Ovary (tissue), 9 donors: ENCODE results near the gene DYNC1I2. TPM values are rescaled to one million over a fixed set of nuclear protein-coding genes. Genes with fewer than 3 reads are reported as not detected.
A peak's percentile ranks its signal among the peaks of the same experiment; 100 is the strongest.

ENCODE experiments used
- DNase-seq, 5 donors: peaks; one replicate each; pipeline ENCODE4 v3.0.0-alpha.2; 2019 to 2020
- H3K27ac ChIP-seq, 2 donors: fragments of 200-600 bp; one replicate each; pipeline versions ENCODE4 v1.5.1 to v1.8.0; 2019 to 2022
- H3K27me3 ChIP-seq: fragments of 200-600 bp; one replicate; pipeline ENCODE4 v1.8.0; 2022
- H3K36me3 ChIP-seq: fragments of 200-600 bp; sonication (generic); one replicate; pipeline ENCODE4 v1.5.1; 2019
- H3K4me1 ChIP-seq: one replicate; pipeline ENCODE4 v1.8.1; 2013; ENCODE audit warnings: mild to moderate bottlenecking, moderate library complexity; ENCODE audit not compliant: insufficient read depth
- H3K4me3 ChIP-seq: fragments of 200-600 bp; sonication (generic); one replicate; pipeline ENCODE4 v1.5.1; 2017
- H3K9me3 ChIP-seq, 2 donors: fragments of 200-600 bp in 1 of 2; sonication (generic) in 1 of 2; one replicate each; pipeline versions ENCODE4 v1.5.1 to v1.8.1; 2013 to 2019; ENCODE audit warnings: mild to moderate bottlenecking in 1 of 2, moderate library complexity in 1 of 2
- CTCF ChIP-seq, 3 donors: fragments of 450-650 bp in 2 of 3; fragments of 200-600 bp in 1 of 3; IDR thresholded peaks; one replicate each; pipeline versions ENCODE4 v1.5.1 to v1.8.0; 2016 to 2022; ENCODE audit warnings: antibody characterized with exemption in 3 of 3, mild to moderate bottlenecking in 1 of 3
- EP300 ChIP-seq: sonication (generic); formaldehyde crosslinking; IDR thresholded peaks from one replicate; pipeline ENCODE4 v1.6.1; 2017; ENCODE audit warnings: antibody characterized with exemption
- POLR2A ChIP-seq: fragments of 450-650 bp; IDR thresholded peaks from one replicate; pipeline ENCODE4 v1.6.1; 2017; ENCODE audit warnings: antibody characterized with exemption, mild to moderate bottlenecking, moderate library complexity
- WGBS, 3 donors: extraction: QIAGEN DNeasy Blood & Tissue Kit in 1 of 3; methylation state at CpG; one replicate each; pipeline versions ENCODE4 v1.1.5 to v1.1.7; 2013 to 2017; 5-methylcytosine and 5-hydroxymethylcytosine counted together
- intact Hi-C, 4 donors: fragments of 100-400 bp; cut with DNase I; formaldehyde crosslinking; loops; one replicate each; pipeline versions ENCODE4 v1.11.0 to v1.15.1; 2022 to 2023
- polyA plus RNA-seq, 2 donors: library from polyadenylated mRNA; stranded (reverse); fragments of 200-250 nt in 1 of 2; fragments of 350-450 nt in 1 of 2; fragmentation: Illumina TruSeq in 1 of 2; extraction: RNeasy Lipid Tissue Mini Kit (QIAGEN cat#74804) in 1 of 2; gene quantifications; one replicate each; pipeline ENCODE4 v1.2.3, GENCODE V29; 2013 to 2014
- total RNA-seq, 7 donors: library from RNA; depleted of rRNA in 2 of 7; stranded (reverse); fragments of >200 nt in 2 of 7; fragmentation: NEBNext Ultra II Directional in 3 of 7; extraction: Animal tissue kit (Norgen Biotek cat#: 25700) in 3 of 7; gene quantifications; one replicate each; pipeline versions ENCODE4 v1.1.0 to v1.2.4, GENCODE V29; 2016 to 2023
- donor health status: DM: no; HTN: no; CAD: no; lungs with moderate emphysema.
- donor health status: DM: no; HTN: no; CAD: no.
- donor health status: Bipolar disorder and iron deficiency.
- donor health status: DM: yes; HTN: yes; CAD: no.
- donor health status: DM: no; HTN: no; CAD: no.
- donor health status: DM: yes; HTN: yes; CAD: no.

The DYNC1I2 gene
- total and polyA plus RNA-seq, 9 donors = 69.9 to 118 (median 81.4) TPM

GRCh38 chr2:171673905-171674304 lies 13.4 kb upstream of the DYNC1I2 start:
- TF ChIP-seq POLR2A = no peak
- TF ChIP-seq EP300 = no peak
- no peak for TF ChIP-seq CTCF (IDR thresholded peaks at IDR 0.05)
- H3K27ac ChIP-seq = no peak overlapping the region
- H3K4me3 ChIP-seq = no peak overlapping the region
- DNase-seq = no peak
- no peaks in the 10 kb centered on the region for H3K4me1 ChIP-seq
- WGBS, 3 donors = 52 to 80% (median 63%) methylated on average over 1 of the region's 1 CpG
- H3K27me3 ChIP-seq = no peaks in the 10 kb centered on the region
- no peaks in the 10 kb centered on the region for H3K36me3 ChIP-seq
- intact Hi-C loops = no loop called here
- no peaks in the 10 kb centered on the region for H3K9me3 ChIP-seq

- Histone ChIP-seq H3K4me1 (no peaks in the 10 kb centered on the region), H3K9me3 (no peaks in the 10 kb centered on the region), H3K4me3 (no peak overlapping the region), H3K27ac (no peak overlapping the region), H3K27me3 (no peaks in the 10 kb centered on the region), H3K36me3 (no peaks in the 10 kb centered on the region)
- no peak for TF ChIP-seq POLR2A
- intact Hi-C loops = no loop called here
- 85 to 93% (median 88%) methylated on average over 7 of the region's 7 CpGs for WGBS, 3 donors
- no peak for DNase-seq
Observed at GRCh38 chr2:171675810-171676345, 11.4 kb upstream of the DYNC1I2 start.

GRCh38 chr2:171678619-171679018 lies 8.7 kb upstream of the DYNC1I2 start:
- no peak for TF ChIP-seq CTCF (IDR thresholded peaks at IDR 0.05)
- no peak for DNase-seq
- H3K27me3 ChIP-seq = no peaks in the 10 kb centered on the region
- WGBS, 3 donors = 96 to 98% (median 98%) methylated on average over 1 of the region's 1 CpG
- no peaks in the 10 kb centered on the region for H3K9me3 ChIP-seq
- no peaks in the 10 kb centered on the region for H3K4me1 ChIP-seq
- no peak overlapping the region for H3K27ac ChIP-seq
- no peak overlapping the region for H3K4me3 ChIP-seq
- H3K36me3 ChIP-seq = no peaks in the 10 kb centered on the region
- intact Hi-C loops = no loop called here

GRCh38 chr2:171688129-171688465 lies 828 bp downstream of the DYNC1I2 start:
- intact Hi-C loops = no loop called here
- WGBS, 3 donors = 0 to 1% (median 0%) methylated on average over 10 of the region's 10 CpGs
- H3K27ac ChIP-seq = peak overlapping the region in 1 of 2 donors; percentile 77
- H3K27me3 ChIP-seq = no peaks in the 10 kb centered on the region
- TF ChIP-seq CTCF (IDR thresholded peaks at IDR 0.05) (no peak), EP300 (no peak), POLR2A (no peak)
- no peak for DNase-seq
- no peaks in the 10 kb centered on the region for H3K9me3 ChIP-seq
- H3K4me3 ChIP-seq = peak overlapping the region; percentile 74
- peaks cover 1% of the 10 kb centered on the region for H3K4me1 ChIP-seq
- no peaks in the 10 kb centered on the region for H3K36me3 ChIP-seq

- no peaks in the 10 kb centered on the region for H3K4me1 ChIP-seq
- H3K9me3 ChIP-seq = no peaks in the 10 kb centered on the region
- no peak for DNase-seq
- intact Hi-C loops = loop anchor here in 1 of 4 donors (10.0 kb wide), 1 partner anchor 402 kb away; no protein-coding TSS in a partner anchor
- no peaks in the 10 kb centered on the region for H3K27me3 ChIP-seq
- no peak overlapping the region for H3K4me3 ChIP-seq
- H3K36me3 ChIP-seq = no peaks in the 10 kb centered on the region
- WGBS, 3 donors = 73 to 77% (median 76%) methylated on average over 1 of the region's 1 CpG
- no peak for TF ChIP-seq CTCF (IDR thresholded peaks at IDR 0.05)
- TF ChIP-seq EP300 = no peak
- no peak for TF ChIP-seq POLR2A
- H3K27ac ChIP-seq = no peak overlapping the region
Observed at GRCh38 chr2:171692331-171692730, 5.1 kb downstream of the DYNC1I2 start.
